IPS-NIHi7 (cell line): ENCODE measurements around the gene UTP20.

ENCODE experiments used
- DNase-seq: peaks from one replicate; pipeline ENCODE4 v3.0.0; 2012; ENCODE audit warnings: mixed read lengths; ENCODE audit errors: extremely low spot score

The UTP20 gene

DNA sequence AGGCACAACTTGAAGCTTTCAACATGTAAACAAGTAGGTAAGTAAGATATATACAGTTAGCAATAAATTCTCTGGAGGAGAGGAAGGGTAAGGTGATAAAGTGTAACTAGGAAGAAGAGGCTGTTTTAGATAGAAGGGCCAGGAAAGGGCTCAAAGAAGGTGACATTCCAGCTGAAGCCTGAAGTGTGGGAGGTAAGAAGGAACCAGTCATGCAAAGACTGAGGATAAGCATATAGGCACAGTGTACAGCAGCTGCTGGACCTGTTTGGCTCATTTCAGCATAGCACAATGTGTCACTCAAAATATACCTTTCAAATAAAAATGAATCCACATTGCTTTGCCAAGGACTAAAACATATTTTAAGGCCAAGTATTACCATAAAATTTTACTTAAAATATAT, 156.2 kb downstream of the UTP20 start:
- no peak for DNase-seq
